ENCODE data around the gene UGT1A9. TPM values are rescaled to one million over a fixed set of nuclear protein-coding genes. Genes with fewer than 3 reads are reported as not detected.

Gene UGT1A9
- polyA plus RNA-seq, 1 of the 3 experiments (the other 2 are of a cell fraction): not detected

- ChIA-PET POLR2A (no interaction called here), CTCF (no interaction called here)
- H2AFZ ChIP-seq (ENCODE audit: low read depth): no peak overlapping the region
- peaks cover 2% of the 10 kb centered on the region for H3F3A ChIP-seq (replicated peaks; ENCODE audit: insufficient read depth)
- H3K9ac ChIP-seq: no peak overlapping the region
- 65% methylated on average over 2 of the region's 2 CpGs for WGBS (ENCODE audit: low lambda C conversion rate)
- no peak overlapping the region for H3K4me2 ChIP-seq
- DNase-seq: no peak
- H3K4me3 ChIP-seq (ENCODE audit: low read depth in 2 of 2, low read length in 1 of 2): no peak overlapping the region
- H3K27me3 ChIP-seq (ENCODE audit: insufficient read depth): no peaks in the 10 kb centered on the region; the same call in 1 of the 2 replicates
- TF ChIP-seq MAX (IDR thresholded peaks at IDR 0.05; ENCODE audit: low read depth) (no peak), CHD2 (IDR thresholded peaks at IDR 0.05; ENCODE audit: low read length, partially characterized antibody) (no peak), TAF1 (IDR thresholded peaks at IDR 0.05; ENCODE audit: borderline replicate concordance, low read depth, low read length) (no peak), GATA2 (CRISPR knock-in tag; IDR thresholded peaks at IDR 0.05) (no peak), RCOR1 (IDR thresholded peaks at IDR 0.05; ENCODE audit: low read length) (no peak), RFX5 (IDR thresholded peaks at IDR 0.05; ENCODE audit: low read length) (no peak), IRF3 (IDR thresholded peaks at IDR 0.05; ENCODE audit: low read depth, low read length) (no peak), CTCF (IDR thresholded peaks at IDR 0.05) (no peak), ZBTB33 (IDR thresholded peaks at IDR 0.05; ENCODE audit: borderline replicate concordance, low read depth) (no peak), NRF1 (IDR thresholded peaks at IDR 0.05; ENCODE audit: low read depth, low read length) (no peak), MEF2A (IDR thresholded peaks at IDR 0.05; ENCODE audit: borderline replicate concordance, low read depth) (no peak), USF1 (IDR thresholded peaks at IDR 0.05; ENCODE audit: borderline replicate concordance, low read depth) (no peak)
- H3K36me3 ChIP-seq (replicated peaks in 1 of 2; ENCODE audit: control insufficient read depth in 1 of 2, insufficient read depth in 2 of 2, low read length in 1 of 2): no peaks in the 10 kb centered on the region
- no peaks in the 10 kb centered on the region for H4K20me1 ChIP-seq (ENCODE audit: insufficient read depth)
- H3K9me3 ChIP-seq: no peaks in the 10 kb centered on the region
- no peaks in the 10 kb centered on the region for H3K79me2 ChIP-seq (ENCODE audit: insufficient read depth)
- no peaks in the 10 kb centered on the region; a peak in 2 of 4 replicates for H3K4me1 ChIP-seq (ENCODE audit: control insufficient read depth in 1 of 2, insufficient read depth in 2 of 2, low read depth in 1 of 2, low read length in 1 of 2)
- H3K9me2 ChIP-seq: no peaks in the 10 kb centered on the region
- H3K27ac ChIP-seq (ENCODE audit: low read depth in 2 of 2, low read length in 1 of 2): no peak overlapping the region
These were observed 42.4 kb downstream of the UGT1A9 start for GRCh38 chr2:233714121-233714520.
